LNCaP clone FGC (cell line): Measurements from ENCODE around the gene SLC43A3.

Source experiments
- DNase-seq: peaks from one replicate; pipeline ENCODE4 v3.0.0-alpha.2; 2011; ENCODE audit warnings: low read depth
- H3K4me3 ChIP-seq: 2 replicates; pipeline ENCODE4 v1.5.1; 2011; ENCODE audit warnings: mild to moderate bottlenecking, low read depth, low read length, control low read depth
- TF ChIP-seq, protein P1 (sequence below): IDR thresholded peaks from 2 replicates; pipeline ENCODE4 v1.5.1; 2012; ENCODE audit warnings: mild to moderate bottlenecking; ENCODE audit not compliant: control insufficient read depth, insufficient read depth; ENCODE audit errors: extremely low read depth

Gene SLC43A3

DNA sequence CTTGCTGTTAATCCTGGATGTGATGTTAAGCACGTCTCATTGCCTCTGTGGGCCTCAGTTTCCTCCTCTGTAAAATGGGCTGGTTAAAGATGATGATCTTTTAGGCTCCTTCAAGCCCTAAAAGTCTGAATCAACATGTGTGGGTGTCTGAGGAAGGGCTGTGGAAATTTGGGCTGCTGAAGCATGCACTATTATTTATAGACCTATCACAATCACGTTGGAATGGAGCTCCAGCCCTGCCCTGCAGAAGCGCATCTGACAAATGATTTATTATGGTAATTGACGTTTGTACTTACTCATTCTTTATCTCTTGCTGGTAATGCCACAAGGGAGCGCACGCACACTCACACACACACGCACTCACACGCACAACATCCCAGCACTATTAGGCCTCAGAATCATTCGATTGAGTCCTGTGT is 68.4 kb downstream of the SLC43A3 start:
- no peak for DNase-seq
- H3K4me3 ChIP-seq = no peak overlapping the region

DNA sequence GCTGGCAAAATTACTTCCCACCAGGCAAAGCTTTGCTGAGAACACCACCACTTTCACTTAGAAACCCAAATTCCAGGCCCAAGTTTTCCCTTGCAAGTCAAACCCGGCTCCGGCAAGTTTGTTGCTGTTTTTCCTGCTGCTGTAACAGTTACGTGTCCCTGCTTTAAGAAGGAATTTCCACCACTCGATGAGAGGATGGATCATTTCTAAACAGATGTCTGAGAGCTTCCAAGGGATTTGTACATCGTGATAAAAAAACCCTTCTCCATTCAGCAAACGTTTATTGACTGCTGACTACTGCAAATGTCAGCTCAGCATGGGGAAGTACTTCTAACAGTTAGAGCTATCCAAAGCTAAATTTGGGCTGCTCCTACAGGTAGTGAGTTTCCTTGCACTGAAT is 69.1 kb downstream of the SLC43A3 start:
- no peak overlapping the region for H3K4me3 ChIP-seq
- TF ChIP-seq, protein P1, sequence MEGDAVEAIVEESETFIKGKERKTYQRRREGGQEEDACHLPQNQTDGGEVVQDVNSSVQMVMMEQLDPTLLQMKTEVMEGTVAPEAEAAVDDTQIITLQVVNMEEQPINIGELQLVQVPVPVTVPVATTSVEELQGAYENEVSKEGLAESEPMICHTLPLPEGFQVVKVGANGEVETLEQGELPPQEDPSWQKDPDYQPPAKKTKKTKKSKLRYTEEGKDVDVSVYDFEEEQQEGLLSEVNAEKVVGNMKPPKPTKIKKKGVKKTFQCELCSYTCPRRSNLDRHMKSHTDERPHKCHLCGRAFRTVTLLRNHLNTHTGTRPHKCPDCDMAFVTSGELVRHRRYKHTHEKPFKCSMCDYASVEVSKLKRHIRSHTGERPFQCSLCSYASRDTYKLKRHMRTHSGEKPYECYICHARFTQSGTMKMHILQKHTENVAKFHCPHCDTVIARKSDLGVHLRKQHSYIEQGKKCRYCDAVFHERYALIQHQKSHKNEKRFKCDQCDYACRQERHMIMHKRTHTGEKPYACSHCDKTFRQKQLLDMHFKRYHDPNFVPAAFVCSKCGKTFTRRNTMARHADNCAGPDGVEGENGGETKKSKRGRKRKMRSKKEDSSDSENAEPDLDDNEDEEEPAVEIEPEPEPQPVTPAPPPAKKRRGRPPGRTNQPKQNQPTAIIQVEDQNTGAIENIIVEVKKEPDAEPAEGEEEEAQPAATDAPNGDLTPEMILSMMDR = no peak
- DNase-seq = no peak

More for the DNA sequence above, 68.4 kb downstream of the SLC43A3 start:
- TF ChIP-seq, protein P1 = no peak

DNA sequence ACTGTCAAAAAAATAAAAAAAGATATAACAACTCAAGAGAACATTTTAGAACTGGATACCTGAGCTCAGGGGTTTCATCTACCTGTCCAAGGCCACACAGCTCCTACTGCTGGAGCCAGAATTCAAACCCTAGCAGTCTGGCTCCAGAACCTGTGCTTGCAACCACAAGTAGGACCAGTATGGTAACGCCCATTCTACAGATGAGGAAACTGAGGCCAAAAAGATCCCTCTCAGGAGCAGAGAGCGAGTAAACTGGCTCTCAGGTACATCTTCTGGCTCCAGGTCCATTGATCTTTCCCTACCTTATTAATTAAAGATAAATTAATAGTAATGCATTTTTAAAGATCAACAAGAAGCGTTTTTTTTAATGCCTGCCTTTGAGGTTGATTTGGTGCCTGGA is 69.6 kb downstream of the SLC43A3 start:
- DNase-seq = no peak
- no peak overlapping the region for H3K4me3 ChIP-seq
- TF ChIP-seq, protein P1 = no peak
